ENCODE data around the gene ARID5B. TPM values are rescaled to one million over a fixed set of nuclear protein-coding genes. Genes with fewer than 3 reads are reported as not detected.

Gene ARID5B
- total and polyA plus RNA-seq, 2 experiments from 2014 or later = 1.3 to 1.6 TPM

DNA sequence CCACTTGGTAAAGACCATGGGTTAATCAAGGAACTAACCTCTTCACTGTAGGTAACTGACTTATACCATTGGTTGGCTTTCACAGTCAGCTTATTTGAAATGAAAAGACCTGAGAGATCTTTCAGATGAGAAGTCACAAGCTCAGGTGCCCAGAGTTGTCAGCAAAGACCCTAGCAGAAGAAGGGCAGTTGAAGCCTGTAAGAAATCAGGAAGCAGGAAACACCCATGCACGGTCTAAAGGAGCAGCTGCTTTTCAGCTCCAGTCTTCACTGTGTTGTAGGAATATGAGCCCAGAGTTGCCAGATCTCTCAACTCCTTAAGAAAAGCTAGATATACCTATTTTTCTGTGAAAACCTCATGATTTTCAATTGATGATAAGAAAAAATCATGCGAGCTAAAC, 130.0 kb downstream of the ARID5B start:
- no peaks in the 10 kb centered on the region for H3K36me3 ChIP-seq (ENCODE audit: insufficient read depth)
- peaks cover 7% of the 10 kb centered on the region for H3K4me1 ChIP-seq (ENCODE audit: insufficient read depth)
- ATAC-seq (no peak), DNase-seq (ENCODE audit: low spot score) (no peak)
- H3K79me2 ChIP-seq (replicated peaks; ENCODE audit: insufficient read depth) = no peaks in the 10 kb centered on the region
- H2AFZ ChIP-seq = no peak overlapping the region
- H3K27me3 Mint-ChIP-seq (ENCODE audit: insufficient read depth, low read depth, poor library complexity) = peaks cover 2% of the 10 kb centered on the region
- H3F3A ChIP-seq (replicated peaks; ENCODE audit: low read depth) = no peaks in the 10 kb centered on the region
- H4K20me1 ChIP-seq (replicated peaks; ENCODE audit: insufficient read depth) = no peaks in the 10 kb centered on the region
- H3K9me3 Mint-ChIP-seq = no peaks in the 10 kb centered on the region
- TF ChIP-seq EZH2phosphoT487 (IDR thresholded peaks at IDR 0.05; ENCODE audit: unreplicated experiment) (no peak), EZH2 (IDR thresholded peaks at IDR 0.05; ENCODE audit: low read depth, unreplicated experiment) (no peak)
- TF ChIP-seq, protein P1, sequence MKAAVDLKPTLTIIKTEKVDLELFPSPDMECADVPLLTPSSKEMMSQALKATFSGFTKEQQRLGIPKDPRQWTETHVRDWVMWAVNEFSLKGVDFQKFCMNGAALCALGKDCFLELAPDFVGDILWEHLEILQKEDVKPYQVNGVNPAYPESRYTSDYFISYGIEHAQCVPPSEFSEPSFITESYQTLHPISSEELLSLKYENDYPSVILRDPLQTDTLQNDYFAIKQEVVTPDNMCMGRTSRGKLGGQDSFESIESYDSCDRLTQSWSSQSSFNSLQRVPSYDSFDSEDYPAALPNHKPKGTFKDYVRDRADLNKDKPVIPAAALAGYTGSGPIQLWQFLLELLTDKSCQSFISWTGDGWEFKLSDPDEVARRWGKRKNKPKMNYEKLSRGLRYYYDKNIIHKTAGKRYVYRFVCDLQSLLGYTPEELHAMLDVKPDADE (IDR thresholded peaks at IDR 0.05) = no peak
- TF ChIP-seq, protein P2, sequence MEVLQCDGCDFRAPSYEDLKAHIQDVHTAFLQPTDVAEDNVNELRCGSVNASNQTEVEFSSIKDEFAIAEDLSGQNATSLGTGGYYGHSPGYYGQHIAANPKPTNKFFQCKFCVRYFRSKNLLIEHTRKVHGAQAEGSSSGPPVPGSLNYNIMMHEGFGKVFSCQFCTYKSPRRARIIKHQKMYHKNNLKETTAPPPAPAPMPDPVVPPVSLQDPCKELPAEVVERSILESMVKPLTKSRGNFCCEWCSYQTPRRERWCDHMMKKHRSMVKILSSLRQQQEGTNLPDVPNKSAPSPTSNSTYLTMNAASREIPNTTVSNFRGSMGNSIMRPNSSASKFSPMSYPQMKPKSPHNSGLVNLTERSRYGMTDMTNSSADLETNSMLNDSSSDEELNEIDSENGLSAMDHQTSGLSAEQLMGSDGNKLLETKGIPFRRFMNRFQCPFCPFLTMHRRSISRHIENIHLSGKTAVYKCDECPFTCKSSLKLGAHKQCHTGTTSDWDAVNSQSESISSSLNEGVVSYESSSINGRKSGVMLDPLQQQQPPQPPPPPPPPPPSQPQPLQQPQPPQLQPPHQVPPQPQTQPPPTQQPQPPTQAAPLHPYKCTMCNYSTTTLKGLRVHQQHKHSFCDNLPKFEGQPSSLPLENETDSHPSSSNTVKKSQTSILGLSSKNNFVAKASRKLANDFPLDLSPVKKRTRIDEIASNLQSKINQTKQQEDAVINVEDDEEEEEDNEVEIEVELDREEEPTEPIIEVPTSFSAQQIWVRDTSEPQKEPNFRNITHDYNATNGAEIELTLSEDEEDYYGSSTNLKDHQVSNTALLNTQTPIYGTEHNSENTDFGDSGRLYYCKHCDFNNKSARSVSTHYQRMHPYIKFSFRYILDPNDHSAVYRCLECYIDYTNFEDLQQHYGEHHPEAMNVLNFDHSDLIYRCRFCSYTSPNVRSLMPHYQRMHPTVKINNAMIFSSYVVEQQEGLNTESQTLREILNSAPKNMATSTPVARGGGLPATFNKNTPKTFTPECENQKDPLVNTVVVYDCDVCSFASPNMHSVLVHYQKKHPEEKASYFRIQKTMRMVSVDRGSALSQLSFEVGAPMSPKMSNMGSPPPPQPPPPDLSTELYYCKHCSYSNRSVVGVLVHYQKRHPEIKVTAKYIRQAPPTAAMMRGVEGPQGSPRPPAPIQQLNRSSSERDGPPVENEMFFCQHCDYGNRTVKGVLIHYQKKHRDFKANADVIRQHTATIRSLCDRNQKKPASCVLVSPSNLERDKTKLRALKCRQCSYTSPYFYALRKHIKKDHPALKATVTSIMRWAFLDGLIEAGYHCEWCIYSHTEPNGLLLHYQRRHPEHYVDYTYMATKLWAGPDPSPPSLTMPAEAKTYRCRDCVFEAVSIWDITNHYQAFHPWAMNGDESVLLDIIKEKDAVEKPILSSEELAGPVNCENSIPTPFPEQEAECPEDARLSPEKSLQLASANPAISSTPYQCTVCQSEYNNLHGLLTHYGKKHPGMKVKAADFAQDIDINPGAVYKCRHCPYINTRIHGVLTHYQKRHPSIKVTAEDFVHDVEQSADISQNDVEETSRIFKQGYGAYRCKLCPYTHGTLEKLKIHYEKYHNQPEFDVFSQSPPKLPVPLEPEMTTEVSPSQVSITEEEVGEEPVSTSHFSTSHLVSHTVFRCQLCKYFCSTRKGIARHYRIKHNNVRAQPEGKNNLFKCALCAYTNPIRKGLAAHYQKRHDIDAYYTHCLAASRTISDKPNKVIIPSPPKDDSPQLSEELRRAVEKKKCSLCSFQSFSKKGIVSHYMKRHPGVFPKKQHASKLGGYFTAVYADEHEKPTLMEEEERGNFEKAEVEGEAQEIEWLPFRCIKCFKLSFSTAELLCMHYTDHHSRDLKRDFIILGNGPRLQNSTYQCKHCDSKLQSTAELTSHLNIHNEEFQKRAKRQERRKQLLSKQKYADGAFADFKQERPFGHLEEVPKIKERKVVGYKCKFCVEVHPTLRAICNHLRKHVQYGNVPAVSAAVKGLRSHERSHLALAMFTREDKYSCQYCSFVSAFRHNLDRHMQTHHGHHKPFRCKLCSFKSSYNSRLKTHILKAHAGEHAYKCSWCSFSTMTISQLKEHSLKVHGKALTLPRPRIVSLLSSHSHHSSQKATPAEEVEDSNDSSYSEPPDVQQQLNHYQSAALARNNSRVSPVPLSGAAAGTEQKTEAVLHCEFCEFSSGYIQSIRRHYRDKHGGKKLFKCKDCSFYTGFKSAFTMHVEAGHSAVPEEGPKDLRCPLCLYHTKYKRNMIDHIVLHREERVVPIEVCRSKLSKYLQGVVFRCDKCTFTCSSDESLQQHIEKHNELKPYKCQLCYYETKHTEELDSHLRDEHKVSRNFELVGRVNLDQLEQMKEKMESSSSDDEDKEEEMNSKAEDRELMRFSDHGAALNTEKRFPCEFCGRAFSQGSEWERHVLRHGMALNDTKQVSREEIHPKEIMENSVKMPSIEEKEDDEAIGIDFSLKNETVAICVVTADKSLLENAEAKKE (CRISPR knock-in tag; IDR thresholded peaks at IDR 0.05) = no peak
- TF ChIP-seq, protein P3, sequence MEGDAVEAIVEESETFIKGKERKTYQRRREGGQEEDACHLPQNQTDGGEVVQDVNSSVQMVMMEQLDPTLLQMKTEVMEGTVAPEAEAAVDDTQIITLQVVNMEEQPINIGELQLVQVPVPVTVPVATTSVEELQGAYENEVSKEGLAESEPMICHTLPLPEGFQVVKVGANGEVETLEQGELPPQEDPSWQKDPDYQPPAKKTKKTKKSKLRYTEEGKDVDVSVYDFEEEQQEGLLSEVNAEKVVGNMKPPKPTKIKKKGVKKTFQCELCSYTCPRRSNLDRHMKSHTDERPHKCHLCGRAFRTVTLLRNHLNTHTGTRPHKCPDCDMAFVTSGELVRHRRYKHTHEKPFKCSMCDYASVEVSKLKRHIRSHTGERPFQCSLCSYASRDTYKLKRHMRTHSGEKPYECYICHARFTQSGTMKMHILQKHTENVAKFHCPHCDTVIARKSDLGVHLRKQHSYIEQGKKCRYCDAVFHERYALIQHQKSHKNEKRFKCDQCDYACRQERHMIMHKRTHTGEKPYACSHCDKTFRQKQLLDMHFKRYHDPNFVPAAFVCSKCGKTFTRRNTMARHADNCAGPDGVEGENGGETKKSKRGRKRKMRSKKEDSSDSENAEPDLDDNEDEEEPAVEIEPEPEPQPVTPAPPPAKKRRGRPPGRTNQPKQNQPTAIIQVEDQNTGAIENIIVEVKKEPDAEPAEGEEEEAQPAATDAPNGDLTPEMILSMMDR (conservative IDR thresholded peaks at IDR 0.05; ENCODE audit: low read depth in 2 of 2) = no peak
- peaks cover 2% of the 10 kb centered on the region; the same call in 1 of the 2 replicates for H3K27me3 ChIP-seq (ENCODE audit: insufficient read depth)
- H3K4me1 Mint-ChIP-seq = peaks cover 3% of the 10 kb centered on the region
- no peak overlapping the region for H3K4me2 ChIP-seq
- no peak overlapping the region for H3K27ac Mint-ChIP-seq
- H3K27ac ChIP-seq (ENCODE audit: low read depth) = no peak overlapping the region
- H3K4me3 Mint-ChIP-seq = no peak overlapping the region
- H3K4me3 ChIP-seq = no peak overlapping the region
- H3K36me3 Mint-ChIP-seq (ENCODE audit: low read depth) = no peaks in the 10 kb centered on the region
- no peaks in the 10 kb centered on the region for H3K9me2 ChIP-seq (ENCODE audit: insufficient read depth)

Data from GM23338 (cell line).